ENCODE results near the gene TTC28. TPM values are rescaled to one million over a fixed set of nuclear protein-coding genes. Genes with fewer than 3 reads are reported as not detected.
"Not testable (repeated sequence)": the region's sequence is repeated elsewhere in the genome, so short reads cannot be mapped to it uniquely, and the experiment has no call there.

The TTC28 gene
- total RNA-seq, 1 donor from 2014 or later, result 70.8 TPM

DNA sequence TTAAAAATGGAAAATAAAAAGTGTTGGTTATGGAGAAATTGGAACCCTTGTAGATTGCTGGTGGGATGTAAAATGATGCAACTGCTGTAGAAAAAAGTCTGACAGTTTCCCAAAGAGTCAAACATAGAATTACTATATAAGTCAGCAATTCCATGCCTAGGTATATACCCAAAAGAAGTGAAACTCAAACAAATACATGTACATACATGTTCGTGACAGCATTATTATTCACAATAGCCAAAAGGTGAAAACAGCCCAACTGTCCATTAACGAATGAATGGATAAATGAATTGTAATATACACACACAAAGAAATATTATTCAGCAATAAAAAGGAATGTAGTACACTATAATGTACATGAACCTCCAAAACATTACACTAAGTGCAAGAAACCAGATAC, 116.0 kb downstream of the TTC28 start:
- TF ChIP-seq, protein P1, sequence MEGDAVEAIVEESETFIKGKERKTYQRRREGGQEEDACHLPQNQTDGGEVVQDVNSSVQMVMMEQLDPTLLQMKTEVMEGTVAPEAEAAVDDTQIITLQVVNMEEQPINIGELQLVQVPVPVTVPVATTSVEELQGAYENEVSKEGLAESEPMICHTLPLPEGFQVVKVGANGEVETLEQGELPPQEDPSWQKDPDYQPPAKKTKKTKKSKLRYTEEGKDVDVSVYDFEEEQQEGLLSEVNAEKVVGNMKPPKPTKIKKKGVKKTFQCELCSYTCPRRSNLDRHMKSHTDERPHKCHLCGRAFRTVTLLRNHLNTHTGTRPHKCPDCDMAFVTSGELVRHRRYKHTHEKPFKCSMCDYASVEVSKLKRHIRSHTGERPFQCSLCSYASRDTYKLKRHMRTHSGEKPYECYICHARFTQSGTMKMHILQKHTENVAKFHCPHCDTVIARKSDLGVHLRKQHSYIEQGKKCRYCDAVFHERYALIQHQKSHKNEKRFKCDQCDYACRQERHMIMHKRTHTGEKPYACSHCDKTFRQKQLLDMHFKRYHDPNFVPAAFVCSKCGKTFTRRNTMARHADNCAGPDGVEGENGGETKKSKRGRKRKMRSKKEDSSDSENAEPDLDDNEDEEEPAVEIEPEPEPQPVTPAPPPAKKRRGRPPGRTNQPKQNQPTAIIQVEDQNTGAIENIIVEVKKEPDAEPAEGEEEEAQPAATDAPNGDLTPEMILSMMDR (IDR thresholded peaks at IDR 0.05; ENCODE audit: unreplicated experiment), result no peak
- Mint-ChIP-seq H3K27me3 (ENCODE audit: unreplicated experiment) (no peaks in the 10 kb centered on the region), H3K4me3 (ENCODE audit: unreplicated experiment) (no peak overlapping the region), H3K4me1 (ENCODE audit: unreplicated experiment) (peaks cover 7% of the 10 kb centered on the region), H3K36me3 (ENCODE audit: low read depth, unreplicated experiment) (no peaks in the 10 kb centered on the region), H3K9me3 (ENCODE audit: unreplicated experiment) (no peaks in the 10 kb centered on the region), H3K27ac (ENCODE audit: unreplicated experiment) (no peak overlapping the region)
- DNase-seq (ENCODE audit: low spot score), result no peak

DNA sequence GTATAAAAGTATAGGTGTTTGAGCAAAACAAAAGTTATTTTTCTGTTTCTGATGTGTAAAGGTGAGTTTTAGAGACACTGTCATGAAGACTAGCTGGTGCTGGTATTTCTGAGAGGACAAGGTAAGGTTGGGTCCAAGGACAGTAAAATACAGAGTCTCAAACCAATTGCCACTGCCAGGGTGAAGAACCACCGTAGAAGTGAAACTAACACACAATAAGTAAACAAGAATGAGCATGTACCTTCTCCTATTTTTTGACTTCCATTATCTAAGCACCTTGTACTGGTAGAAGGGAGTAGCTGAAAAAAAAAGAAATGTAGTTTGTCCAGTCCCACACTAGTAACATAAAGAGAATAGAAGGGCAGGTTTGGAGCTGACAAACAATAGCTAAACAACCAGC, 117.3 kb downstream of the TTC28 start:
- DNase-seq (ENCODE audit: low spot score), result no peak

DNA sequence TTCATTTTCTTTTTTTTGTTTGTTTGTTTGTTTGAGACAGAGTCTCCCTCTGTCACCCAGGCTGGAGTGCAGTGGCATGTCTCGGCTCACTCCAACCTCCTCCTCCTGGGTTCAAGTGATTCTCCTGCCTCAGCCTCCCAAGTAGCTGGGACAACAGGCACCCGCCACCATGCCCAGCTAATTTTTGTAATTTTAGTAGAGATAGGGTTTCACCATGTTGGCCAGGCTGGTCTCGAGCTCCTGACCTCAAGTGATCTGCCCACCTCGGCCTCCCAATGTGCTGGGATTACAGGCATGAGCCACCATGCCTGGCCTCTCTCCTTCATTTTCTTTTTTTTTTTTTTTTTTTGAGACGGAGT, 118.9 kb downstream of the TTC28 start:
- not testable (repeated sequence) for H3K4me1 Mint-ChIP-seq (ENCODE audit: unreplicated experiment); H3K36me3 Mint-ChIP-seq (ENCODE audit: low read depth, unreplicated experiment); H3K27me3 Mint-ChIP-seq (ENCODE audit: unreplicated experiment); H3K9me3 Mint-ChIP-seq (ENCODE audit: unreplicated experiment); DNase-seq (ENCODE audit: low spot score); H3K4me3 Mint-ChIP-seq (ENCODE audit: unreplicated experiment); H3K27ac Mint-ChIP-seq (ENCODE audit: unreplicated experiment)

More for the DNA sequence above, 117.3 kb downstream of the TTC28 start:
- H3K27ac Mint-ChIP-seq (ENCODE audit: unreplicated experiment), result no peak overlapping the region
- H3K4me3 Mint-ChIP-seq (ENCODE audit: unreplicated experiment), result no peak overlapping the region
- no peaks in the 10 kb centered on the region for H3K9me3 Mint-ChIP-seq (ENCODE audit: unreplicated experiment)
- TF ChIP-seq, protein P1 (IDR thresholded peaks at IDR 0.05; ENCODE audit: unreplicated experiment), result no peak
- peaks cover 7% of the 10 kb centered on the region for H3K4me1 Mint-ChIP-seq (ENCODE audit: unreplicated experiment)
- no peaks in the 10 kb centered on the region for H3K27me3 Mint-ChIP-seq (ENCODE audit: unreplicated experiment)
- H3K36me3 Mint-ChIP-seq (ENCODE audit: low read depth, unreplicated experiment), result no peaks in the 10 kb centered on the region

DNA sequence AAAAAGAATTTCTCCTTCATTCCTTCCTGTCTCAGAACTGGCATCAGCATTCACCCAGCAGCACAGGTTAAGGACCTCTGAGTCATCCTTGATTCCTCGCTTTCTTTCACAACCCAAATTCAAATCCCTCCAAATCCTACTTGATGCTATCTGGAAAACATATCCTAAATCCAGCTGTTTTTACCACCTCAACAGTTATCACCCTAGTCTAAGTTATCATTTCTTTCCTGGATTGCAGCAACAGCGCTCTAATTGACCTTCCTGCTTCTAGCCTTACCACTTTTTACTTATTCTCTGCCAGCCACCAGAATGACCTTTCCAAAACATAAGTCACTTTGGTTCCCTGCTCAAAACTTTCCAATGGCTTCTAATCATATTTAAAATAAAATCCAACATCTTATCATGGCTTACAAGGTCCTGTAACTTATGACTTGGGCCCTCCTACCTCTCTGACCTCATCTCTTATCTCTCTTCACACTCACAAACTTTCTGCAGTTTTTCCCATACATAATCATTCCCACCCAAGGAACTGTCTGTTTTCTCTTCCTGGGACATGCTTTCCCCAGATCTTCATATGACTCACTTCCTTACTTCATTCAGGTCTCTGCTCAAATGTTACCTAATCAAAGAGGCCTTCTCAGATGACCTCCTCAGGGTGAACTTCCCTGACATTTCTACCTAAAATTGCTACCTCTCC, 119.4 kb downstream of the TTC28 start:
- H3K27ac Mint-ChIP-seq (ENCODE audit: unreplicated experiment), result no peak overlapping the region
- H3K36me3 Mint-ChIP-seq (ENCODE audit: low read depth, unreplicated experiment), result no peaks in the 10 kb centered on the region
- no peak for DNase-seq (ENCODE audit: low spot score)
- TF ChIP-seq, protein P1 (IDR thresholded peaks at IDR 0.05; ENCODE audit: unreplicated experiment), result no peak
- H3K4me1 Mint-ChIP-seq (ENCODE audit: unreplicated experiment), result peaks cover 7% of the 10 kb centered on the region
- H3K9me3 Mint-ChIP-seq (ENCODE audit: unreplicated experiment), result no peaks in the 10 kb centered on the region
- no peak overlapping the region for H3K4me3 Mint-ChIP-seq (ENCODE audit: unreplicated experiment)
- H3K27me3 Mint-ChIP-seq (ENCODE audit: unreplicated experiment), result no peaks in the 10 kb centered on the region

DNA sequence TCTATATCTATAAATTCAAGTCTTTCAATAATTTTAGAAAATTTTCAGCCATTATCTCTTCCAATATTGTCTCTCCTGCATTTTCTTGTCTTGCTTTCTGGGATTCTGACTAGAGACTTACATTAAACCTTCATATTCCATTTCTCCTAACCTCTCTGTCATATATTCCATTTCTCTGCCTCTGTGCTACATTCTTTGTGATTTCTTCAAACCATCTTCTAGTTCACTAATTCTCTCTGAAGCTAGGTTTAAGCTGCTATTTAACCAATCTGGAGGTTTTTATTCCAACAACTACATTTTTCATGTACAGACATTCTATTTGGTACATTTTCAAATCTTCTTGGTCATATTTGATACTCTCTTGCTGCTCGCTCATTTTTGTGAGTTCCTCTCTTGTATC, 122.5 kb downstream of the TTC28 start:
- H3K27ac Mint-ChIP-seq (ENCODE audit: unreplicated experiment), result no peak overlapping the region
- peaks cover 7% of the 10 kb centered on the region for H3K4me1 Mint-ChIP-seq (ENCODE audit: unreplicated experiment)
- H3K27me3 Mint-ChIP-seq (ENCODE audit: unreplicated experiment), result peaks cover 2% of the 10 kb centered on the region
- peaks cover 3% of the 10 kb centered on the region for H3K36me3 Mint-ChIP-seq (ENCODE audit: low read depth, unreplicated experiment)
- no peak for DNase-seq (ENCODE audit: low spot score)
- no peaks in the 10 kb centered on the region for H3K9me3 Mint-ChIP-seq (ENCODE audit: unreplicated experiment)
- no peak overlapping the region for H3K4me3 Mint-ChIP-seq (ENCODE audit: unreplicated experiment)
- TF ChIP-seq, protein P1 (IDR thresholded peaks at IDR 0.05; ENCODE audit: unreplicated experiment), result no peak

DNA sequence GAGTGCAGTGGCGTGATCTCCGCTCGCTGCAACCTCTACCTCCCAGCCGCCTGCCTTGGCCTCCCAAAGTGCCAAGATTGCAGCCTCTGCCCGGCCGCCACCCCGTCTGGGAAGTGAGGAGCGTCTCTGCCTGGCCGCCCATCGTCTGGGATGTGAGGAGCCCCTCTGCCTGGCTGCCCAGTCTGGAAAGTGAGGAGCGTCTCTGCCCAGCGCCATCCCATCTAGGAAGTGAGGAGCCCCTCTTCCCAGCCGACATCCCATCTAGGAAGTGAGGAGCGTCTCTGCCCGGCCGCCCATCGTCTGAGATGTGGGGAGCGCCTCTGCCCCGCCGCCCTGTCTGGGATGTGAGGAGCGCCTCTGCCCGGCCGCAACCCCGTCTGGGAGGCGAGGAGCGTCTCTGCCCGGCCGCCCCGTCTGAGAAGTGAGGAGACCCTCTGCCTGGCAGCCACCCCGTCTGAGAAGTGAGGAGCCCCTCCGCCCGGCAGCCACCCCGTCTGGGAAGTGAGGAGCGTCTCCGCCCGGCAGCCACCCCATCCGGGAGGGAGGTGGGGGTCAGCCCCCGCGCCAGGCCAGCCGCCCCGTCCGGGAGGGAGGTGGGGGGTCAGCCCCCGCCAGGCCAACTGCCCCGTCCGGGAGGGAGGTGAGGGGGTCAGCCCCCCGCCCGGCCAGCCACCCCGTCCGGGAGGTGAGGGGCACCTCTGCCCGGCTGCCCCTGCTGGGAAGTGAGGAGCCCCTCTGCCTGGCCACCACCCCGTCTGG, 126.4 kb downstream of the TTC28 start:
- H3K36me3 Mint-ChIP-seq (ENCODE audit: low read depth, unreplicated experiment); H3K4me3 Mint-ChIP-seq (ENCODE audit: unreplicated experiment); H3K27ac Mint-ChIP-seq (ENCODE audit: unreplicated experiment); H3K4me1 Mint-ChIP-seq (ENCODE audit: unreplicated experiment); DNase-seq (ENCODE audit: low spot score); H3K27me3 Mint-ChIP-seq (ENCODE audit: unreplicated experiment); H3K9me3 Mint-ChIP-seq (ENCODE audit: unreplicated experiment): not testable (repeated sequence)

Data from endothelial cell (in vitro differentiated cells).